Activated T-helper 1 cell treated with anti-CD3 and anti-CD28 coated beads, Interleukin-2, amount 50 U/mL, for 16 hours (primary cell): ENCODE data around the gene NAGLU.

Experiments used
- DNase-seq, 2 donors: peaks; one replicate each; pipeline ENCODE4 v3.0.0-alpha.2; 2020; ENCODE audit warnings: low read depth in 1 of 2, low spot score in 1 of 2

The NAGLU gene

GRCh38 chr17:42586514-42587230, 50.6 kb downstream of the NAGLU start:
- no peak for DNase-seq

DNA sequence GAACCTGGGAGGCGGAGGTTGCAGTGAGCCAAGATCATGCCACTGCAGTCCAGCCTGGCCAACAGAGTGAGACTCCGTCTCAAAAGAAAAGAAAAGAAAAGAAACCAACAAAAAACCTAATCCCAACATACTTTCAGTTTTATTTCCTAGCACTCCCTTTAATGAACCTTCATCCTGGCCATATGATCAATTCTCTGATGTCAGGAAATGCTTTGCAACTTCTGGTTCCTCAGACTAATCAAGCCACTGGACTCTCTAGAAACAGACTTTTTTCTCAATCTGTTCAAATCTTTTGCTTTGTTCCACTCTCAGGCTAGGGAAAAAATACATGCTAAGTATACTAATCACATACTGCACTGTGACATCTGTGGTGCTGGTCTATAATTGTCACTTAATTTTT, 54.8 kb downstream of the NAGLU start:
- no peak for DNase-seq

DNA sequence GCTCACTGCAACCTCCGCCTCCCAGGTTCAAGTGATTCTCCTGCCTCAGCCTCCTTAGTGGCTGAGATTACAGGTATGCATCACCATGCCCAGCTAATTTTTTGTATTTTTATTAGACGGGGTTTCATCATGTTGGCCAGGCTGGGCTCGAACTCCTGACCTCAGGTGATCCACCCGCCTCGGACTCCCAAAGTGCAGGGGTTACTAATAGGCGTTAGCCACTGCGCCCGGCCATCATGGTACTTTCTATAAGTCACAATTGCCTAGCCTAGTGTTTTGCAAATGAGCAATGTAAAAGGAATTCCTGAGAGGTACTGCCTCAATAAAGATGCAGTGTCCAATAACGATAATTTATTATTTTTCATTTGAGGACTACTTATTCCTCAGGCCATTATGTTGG, 55.4 kb downstream of the NAGLU start:
- no peak for DNase-seq
